ENCODE results near the gene CRKL.

DNA sequence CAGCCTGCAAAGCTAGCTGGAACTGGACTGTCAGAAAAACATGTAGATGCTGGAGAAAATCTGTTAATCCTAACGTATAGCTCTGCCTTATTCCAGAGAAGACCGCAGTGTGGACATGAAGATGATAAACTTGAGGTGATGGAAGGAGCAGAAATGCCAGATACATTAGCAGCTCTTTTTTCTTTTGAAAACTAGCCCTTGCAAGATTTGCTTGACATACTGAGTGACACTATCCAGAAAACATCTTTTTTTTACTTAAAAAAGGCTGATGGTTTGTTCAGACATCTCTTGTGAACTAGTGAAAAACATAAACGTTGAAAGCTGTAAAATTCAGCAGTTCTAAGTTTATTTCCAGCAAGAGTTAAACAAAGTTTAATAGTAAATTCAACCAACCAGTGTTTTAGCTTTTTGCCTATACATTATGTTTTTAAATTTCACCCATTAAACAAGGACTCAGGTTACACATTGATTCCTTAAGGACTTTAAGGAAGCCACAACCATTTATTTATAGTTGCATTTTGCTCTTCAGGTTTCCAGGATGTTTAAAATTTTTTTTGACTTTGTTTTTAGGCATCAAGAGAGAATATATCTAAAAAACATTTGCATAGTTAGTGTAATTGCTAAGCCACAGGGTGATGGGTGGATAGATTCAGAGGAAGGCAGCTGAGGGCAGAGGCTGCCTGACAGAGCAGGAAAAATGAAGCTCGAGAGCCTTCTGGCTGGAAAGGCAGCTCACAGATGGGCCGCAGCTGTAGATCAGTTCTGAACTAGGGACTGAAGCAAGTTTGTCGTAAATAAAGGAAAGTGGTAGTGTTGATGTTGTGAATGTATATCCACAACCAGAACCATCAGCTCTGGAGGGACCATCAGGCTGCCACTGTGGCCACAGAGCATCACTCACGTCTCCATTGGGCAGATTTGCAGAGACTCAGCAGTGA lies 48.9 kb upstream of the CRKL start:
- TF ChIP-seq, protein P1, sequence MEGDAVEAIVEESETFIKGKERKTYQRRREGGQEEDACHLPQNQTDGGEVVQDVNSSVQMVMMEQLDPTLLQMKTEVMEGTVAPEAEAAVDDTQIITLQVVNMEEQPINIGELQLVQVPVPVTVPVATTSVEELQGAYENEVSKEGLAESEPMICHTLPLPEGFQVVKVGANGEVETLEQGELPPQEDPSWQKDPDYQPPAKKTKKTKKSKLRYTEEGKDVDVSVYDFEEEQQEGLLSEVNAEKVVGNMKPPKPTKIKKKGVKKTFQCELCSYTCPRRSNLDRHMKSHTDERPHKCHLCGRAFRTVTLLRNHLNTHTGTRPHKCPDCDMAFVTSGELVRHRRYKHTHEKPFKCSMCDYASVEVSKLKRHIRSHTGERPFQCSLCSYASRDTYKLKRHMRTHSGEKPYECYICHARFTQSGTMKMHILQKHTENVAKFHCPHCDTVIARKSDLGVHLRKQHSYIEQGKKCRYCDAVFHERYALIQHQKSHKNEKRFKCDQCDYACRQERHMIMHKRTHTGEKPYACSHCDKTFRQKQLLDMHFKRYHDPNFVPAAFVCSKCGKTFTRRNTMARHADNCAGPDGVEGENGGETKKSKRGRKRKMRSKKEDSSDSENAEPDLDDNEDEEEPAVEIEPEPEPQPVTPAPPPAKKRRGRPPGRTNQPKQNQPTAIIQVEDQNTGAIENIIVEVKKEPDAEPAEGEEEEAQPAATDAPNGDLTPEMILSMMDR (conservative IDR thresholded peaks at IDR 0.05; ENCODE audit: low read length): no peak
- TF ChIP-seq EZH2phosphoT487 (IDR thresholded peaks at IDR 0.05; ENCODE audit: borderline replicate concordance, low read depth, low read length): no peak
